ENCODE data around the gene JMJD8.
A peak's percentile ranks its signal among the peaks of the same experiment; 100 is the strongest.
"Not testable (repeated sequence)": the region's sequence is repeated elsewhere in the genome, so short reads cannot be mapped to it uniquely, and the experiment has no call there.

JMJD8 gene

DNA sequence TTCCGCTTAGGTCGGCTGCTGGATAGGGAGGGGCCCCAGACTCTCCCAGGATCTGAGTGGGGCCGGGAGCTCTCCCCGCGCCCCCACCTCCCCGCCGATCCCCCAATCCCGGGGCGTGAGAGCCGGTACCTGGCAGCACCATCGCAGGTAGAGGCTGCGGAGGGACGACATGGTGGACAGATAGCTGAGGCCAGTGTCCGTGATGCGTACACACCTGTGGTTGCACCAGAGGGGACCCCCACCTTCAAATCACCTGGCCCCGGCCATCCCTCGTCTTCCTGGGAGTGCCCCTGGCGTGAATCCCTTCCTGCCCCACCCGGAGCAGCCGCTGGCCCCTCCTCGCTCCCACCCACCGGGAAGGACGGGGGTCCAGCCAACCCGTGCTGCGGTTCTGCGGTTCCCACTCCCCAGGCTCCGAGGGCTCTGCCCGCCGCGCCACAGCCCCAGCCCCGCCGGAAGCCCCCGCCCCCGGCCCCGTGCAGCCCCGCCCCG is 10.8 kb upstream of the JMJD8 start:
- Histone ChIP-seq H3K27me3 (ENCODE audit: insufficient read depth, low read length) (peaks cover 87% of the 10 kb centered on the region), H3K27ac (ENCODE audit: low read depth, low read length) (no peak overlapping the region), H3K36me3 (ENCODE audit: insufficient read depth, low read length) (no peaks in the 10 kb centered on the region), H3K4me1 (ENCODE audit: insufficient read depth, low read length) (no peaks in the 10 kb centered on the region), H3K9me3 (ENCODE audit: insufficient read depth, low read depth, low read length) (no peaks in the 10 kb centered on the region), H3K9ac (ENCODE audit: low read depth, low read length) (no peak overlapping the region), H3K4me3 (ENCODE audit: low read length) (peak overlapping the region; percentile 56)
- WGBS: 4% methylated on average over 37 of the region's 37 CpGs

DNA sequence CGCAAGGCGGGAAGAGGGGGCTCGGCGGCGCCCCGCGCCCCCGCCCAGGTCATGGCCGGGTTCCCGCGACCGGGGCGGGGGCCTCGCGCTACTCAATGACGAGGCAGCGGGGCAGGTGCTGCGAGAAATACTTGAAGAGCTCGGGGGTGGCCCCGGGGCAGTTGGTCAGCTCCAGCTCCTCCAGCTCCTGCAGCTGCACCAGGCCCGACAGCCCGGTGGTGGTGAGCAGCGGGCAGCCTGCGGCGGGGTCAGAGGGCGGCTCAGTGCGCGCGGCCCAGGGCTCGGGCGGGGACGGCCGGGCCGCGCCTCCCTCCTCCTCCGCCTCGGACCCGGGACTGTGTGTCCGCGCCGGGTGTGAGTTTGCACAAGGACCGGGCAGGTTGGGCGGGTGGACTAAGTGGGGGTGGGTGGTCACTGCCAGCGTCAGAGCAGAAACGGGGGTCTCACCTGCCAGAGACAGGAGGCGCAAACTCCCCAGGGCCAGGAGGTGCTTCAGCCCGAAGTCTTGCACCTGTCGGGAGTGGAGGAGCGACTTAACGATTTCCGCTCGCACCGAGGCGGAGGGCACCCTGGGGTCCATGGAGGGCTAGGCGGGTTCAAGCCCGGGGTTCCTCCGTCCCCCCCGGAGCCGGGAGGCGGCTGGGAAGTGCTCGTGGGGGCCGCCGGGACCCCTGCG is 10.2 kb upstream of the JMJD8 start:
- 3% methylated on average over 64 of the region's 64 CpGs for WGBS
- Histone ChIP-seq H3K4me1 (ENCODE audit: insufficient read depth, low read length) (no peaks in the 10 kb centered on the region), H3K27me3 (ENCODE audit: insufficient read depth, low read length) (peaks cover 81% of the 10 kb centered on the region), H3K9ac (ENCODE audit: low read depth, low read length) (no peak overlapping the region), H3K9me3 (ENCODE audit: insufficient read depth, low read depth, low read length) (no peaks in the 10 kb centered on the region), H3K4me3 (ENCODE audit: low read length) (peak overlapping the region; percentile 56), H3K27ac (ENCODE audit: low read depth, low read length) (no peak overlapping the region), H3K36me3 (ENCODE audit: insufficient read depth, low read length) (no peaks in the 10 kb centered on the region)

DNA sequence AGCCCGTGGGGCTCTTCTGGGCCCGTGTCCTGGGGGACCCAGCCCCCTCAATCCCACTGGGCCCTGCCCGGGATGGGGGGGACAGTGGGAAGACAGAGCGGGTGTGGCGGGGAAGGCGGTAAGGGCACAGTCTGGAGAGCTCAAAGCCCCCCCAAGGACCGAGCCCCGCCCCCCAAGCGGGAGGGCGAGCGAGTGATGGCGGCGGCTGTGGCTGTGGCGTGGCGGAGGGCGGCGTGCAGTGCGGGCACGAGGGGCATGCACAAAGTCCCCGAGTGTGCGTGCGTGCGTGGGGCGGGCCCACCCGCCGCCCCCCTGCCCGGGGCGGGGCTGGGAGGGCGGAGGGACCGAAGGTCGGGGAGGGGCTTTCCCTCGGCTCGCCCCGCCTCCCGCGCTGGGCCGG is 9.6 kb upstream of the JMJD8 start:
- WGBS: 4% methylated on average over 37 of the region's 37 CpGs
- Histone ChIP-seq H3K4me3 (ENCODE audit: low read length) (peak overlapping the region; percentile 56), H3K36me3 (ENCODE audit: insufficient read depth, low read length) (no peaks in the 10 kb centered on the region), H3K9me3 (ENCODE audit: insufficient read depth, low read depth, low read length) (no peaks in the 10 kb centered on the region), H3K27me3 (ENCODE audit: insufficient read depth, low read length) (peaks cover 75% of the 10 kb centered on the region), H3K4me1 (ENCODE audit: insufficient read depth, low read length) (no peaks in the 10 kb centered on the region), H3K9ac (ENCODE audit: low read depth, low read length) (no peak overlapping the region; the same call in 1 of the 2 replicates), H3K27ac (ENCODE audit: low read depth, low read length) (no peak overlapping the region)

DNA sequence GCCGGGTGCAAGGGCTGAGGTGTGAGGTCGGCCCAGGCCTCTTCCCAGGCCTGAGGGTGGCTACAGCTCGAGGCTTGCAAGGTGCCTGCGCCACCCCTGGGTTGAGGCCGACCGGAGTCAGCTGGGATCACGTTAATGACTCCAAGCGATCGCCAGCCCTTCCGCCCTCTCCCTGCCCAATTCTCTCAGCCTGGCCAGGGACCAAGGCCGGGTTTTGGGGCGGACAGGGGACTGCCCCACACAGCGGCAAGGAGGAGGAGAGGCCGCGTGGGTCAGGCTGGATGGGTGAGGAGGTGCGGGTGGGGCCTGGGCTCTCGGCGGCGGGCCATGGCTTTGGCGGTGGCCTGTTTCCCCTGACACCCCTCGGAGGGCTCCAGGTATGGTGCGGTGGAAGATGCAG is 9.2 kb upstream of the JMJD8 start:
- no peaks in the 10 kb centered on the region for H3K4me1 ChIP-seq (ENCODE audit: insufficient read depth, low read length)
- H3K9me3 ChIP-seq (ENCODE audit: insufficient read depth, low read depth, low read length): no peaks in the 10 kb centered on the region
- H3K9ac ChIP-seq (ENCODE audit: low read depth, low read length): no peak overlapping the region; the same call in 1 of the 2 replicates
- H3K27ac ChIP-seq (ENCODE audit: low read depth, low read length): no peak overlapping the region
- peaks cover 71% of the 10 kb centered on the region for H3K27me3 ChIP-seq (ENCODE audit: insufficient read depth, low read length)
- 34% methylated on average over 22 of the region's 22 CpGs for WGBS
- peak overlapping the region; percentile 56 for H3K4me3 ChIP-seq (ENCODE audit: low read length)
- H3K36me3 ChIP-seq (ENCODE audit: insufficient read depth, low read length): no peaks in the 10 kb centered on the region

DNA sequence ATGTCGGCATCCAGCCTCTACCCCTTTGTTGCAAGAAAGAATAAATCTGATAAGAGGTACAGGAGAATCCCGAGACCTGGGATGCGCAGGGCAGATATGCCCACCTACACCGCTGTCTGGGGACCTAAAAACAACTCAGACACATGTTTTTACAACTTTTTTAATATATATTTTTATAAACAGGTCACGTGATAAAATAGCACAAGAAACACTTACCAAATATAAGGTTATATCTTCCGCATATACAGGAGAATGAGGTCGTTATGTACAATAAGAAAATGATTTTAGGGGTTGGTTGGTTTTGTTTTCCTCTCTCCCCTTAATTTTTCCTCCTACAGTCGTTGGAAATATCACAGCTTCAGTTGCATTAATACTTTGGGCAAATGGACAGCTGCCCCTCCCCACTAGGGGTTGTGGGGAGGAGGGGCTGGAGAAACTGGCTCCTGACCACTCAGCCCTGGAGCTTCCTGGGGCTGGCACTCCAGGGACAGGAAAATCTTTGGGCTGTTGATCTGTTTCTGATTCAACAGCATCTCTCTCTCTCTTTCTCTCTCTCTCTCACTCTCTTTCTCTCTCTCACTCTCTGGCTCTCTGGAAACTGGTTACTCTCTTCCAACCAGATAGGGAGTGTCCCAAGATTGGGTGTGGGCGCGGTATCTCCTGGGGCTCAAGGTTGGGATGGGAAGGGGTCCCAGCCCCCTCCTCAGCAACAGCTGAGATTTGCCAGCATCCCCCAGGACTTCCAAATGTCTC is 8.4 kb upstream of the JMJD8 start:
- Histone ChIP-seq H3K27ac (ENCODE audit: low read depth, low read length) (no peak overlapping the region), H3K9me3 (ENCODE audit: insufficient read depth, low read depth, low read length) (no peaks in the 10 kb centered on the region), H3K4me3 (ENCODE audit: low read length) (no peak overlapping the region), H3K9ac (ENCODE audit: low read depth, low read length) (no peak overlapping the region), H3K4me1 (ENCODE audit: insufficient read depth, low read length) (no peaks in the 10 kb centered on the region), H3K27me3 (ENCODE audit: insufficient read depth, low read length) (peaks cover 64% of the 10 kb centered on the region), H3K36me3 (ENCODE audit: insufficient read depth, low read length) (no peaks in the 10 kb centered on the region)
- 81% methylated on average over 6 of the region's 10 CpGs for WGBS

DNA sequence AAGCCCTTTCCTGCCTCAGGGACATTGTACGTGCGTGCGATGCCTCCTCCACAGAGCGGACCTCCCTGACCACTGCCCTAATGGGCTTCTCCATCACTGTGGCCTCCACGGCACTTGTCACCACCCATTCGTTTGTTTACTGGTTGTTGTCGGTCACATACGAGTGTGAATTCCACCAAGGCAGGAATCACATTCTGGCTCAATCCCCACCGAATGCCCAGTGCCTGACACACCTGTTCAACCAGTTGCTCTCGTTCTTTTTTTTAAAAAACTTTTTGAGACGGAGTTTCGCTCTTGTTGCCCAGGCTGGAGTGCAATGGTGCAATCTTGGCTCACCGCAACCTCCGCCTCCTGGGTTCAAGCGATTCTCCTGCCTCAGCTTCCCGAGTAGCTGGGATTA is 7.1 kb upstream of the JMJD8 start:
- not testable (repeated sequence) for H3K9me3 ChIP-seq (ENCODE audit: insufficient read depth, low read depth, low read length); H3K27ac ChIP-seq (ENCODE audit: low read depth, low read length); H3K4me1 ChIP-seq (ENCODE audit: insufficient read depth, low read length); H3K4me3 ChIP-seq (ENCODE audit: low read length); H3K9ac ChIP-seq (ENCODE audit: low read depth, low read length)
- WGBS: 91% methylated on average over 16 of the region's 16 CpGs
- H3K27me3 ChIP-seq (ENCODE audit: insufficient read depth, low read length): peaks cover 52% of the 10 kb centered on the region
- peaks cover 12% of the 10 kb centered on the region for H3K36me3 ChIP-seq (ENCODE audit: insufficient read depth, low read length)

DNA sequence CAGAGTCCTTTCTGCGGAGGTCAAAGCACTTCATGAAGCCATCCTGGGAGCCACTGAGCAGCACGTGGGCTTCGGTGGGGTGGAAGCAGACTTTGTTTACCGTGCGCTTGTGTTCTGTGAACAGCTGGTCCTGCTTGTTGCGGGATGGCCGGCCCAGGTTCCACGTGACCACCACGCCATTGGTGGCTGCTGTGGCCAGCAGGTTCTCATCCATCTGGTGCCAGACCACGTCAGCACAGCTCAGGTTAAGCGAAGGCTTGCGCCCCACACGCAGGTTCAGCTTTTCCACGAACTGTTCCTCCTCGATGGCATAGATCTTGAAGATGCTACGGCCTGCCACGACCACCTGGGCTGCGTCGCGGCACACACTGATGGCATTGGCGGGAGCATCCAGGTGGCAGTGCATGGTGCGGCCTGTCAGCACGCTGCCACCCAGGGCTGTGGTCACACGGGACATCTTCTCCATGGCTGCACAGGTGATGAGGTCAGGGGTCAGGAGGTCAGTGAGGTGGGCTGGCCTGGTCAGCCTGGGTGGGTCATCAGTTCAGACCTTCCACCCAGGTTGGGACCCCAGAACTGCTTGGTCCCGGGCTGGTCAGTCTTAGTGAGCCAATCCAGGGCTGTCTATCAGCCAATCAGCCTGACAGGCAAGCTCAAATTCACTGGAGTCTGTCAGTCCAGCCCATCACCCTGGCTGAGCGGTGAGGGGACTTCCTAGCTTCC is 5.2 kb upstream of the JMJD8 start:
- Histone ChIP-seq H3K4me1 (ENCODE audit: insufficient read depth, low read length) (no peaks in the 10 kb centered on the region), H3K36me3 (ENCODE audit: insufficient read depth, low read length) (peaks cover 19% of the 10 kb centered on the region), H3K9ac (ENCODE audit: low read depth, low read length) (peak overlapping the region; percentile 78), H3K9me3 (ENCODE audit: insufficient read depth, low read depth, low read length) (no peaks in the 10 kb centered on the region), H3K27ac (ENCODE audit: low read depth, low read length) (peak overlapping the region; percentile 72; the same call in 1 of the 2 replicates), H3K4me3 (ENCODE audit: low read length) (peak overlapping the region; percentile 73), H3K27me3 (ENCODE audit: insufficient read depth, low read length) (peaks cover 34% of the 10 kb centered on the region)
- 90% methylated on average over 26 of the region's 26 CpGs for WGBS

DNA sequence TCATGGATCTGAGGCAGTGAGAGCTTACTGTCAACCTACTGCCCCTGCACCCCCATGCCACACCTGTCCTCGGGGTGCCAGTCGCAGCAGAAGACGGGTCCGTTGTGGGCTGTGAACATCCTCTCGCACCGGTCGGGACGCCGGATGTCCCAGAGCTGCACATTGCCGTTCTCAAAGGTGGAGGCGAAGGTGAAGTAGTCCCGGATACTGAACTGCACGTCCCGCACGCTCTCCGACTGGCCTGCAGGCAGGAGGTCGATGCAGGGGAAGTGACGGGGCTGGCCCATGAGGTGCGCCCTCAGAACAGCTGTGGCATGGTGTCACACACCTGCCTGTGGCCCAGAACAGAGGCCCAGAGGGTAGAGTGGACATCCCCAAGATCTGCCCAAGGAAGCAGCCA is 3.4 kb upstream of the JMJD8 start:
- Histone ChIP-seq H3K36me3 (ENCODE audit: insufficient read depth, low read length) (peaks cover 27% of the 10 kb centered on the region), H3K9me3 (ENCODE audit: insufficient read depth, low read depth, low read length) (no peaks in the 10 kb centered on the region)

DNA sequence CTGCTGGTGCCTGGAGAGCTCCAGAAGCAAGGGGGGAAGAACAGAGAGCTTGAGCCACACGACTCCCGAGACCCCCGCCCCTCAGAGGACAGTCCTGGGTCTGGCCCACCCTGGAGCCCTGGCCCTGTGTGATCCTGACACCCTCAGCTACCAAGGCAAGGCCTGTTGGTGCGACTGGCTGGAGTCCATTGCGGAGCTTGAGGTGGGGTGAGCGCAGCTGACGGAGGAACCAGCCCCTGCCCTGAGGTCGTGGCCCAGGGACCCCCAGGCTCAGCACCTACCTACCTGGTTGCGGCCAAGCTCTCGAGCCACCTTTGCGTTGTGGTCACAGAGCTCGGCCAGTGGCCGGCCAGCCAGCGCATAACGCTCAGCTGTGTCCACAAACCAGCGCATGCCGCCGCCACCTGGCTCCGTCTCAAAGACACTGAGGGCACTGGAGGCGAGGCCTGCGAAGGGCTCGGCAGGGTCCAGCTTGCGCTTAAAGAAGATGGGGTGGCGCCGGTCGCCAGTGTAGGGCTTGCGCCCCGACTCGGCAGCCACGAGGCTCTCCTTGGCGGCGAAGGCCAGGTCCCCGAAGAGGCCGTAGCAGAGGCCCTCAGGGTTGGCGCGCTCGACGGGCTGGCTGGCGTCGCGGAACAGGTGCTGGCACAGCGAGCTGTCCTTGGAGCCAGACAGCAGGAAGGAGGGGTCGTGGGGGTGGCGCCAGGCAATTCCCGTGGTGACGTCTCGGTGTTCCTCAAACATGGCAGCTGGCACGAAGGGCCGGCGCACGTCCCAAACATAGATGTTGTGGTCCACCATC is 2.5 kb upstream of the JMJD8 start:
- peaks cover 7% of the 10 kb centered on the region for H3K27me3 ChIP-seq (ENCODE audit: insufficient read depth, low read length)
- no peak overlapping the region for H3K9ac ChIP-seq (ENCODE audit: low read depth, low read length)
- no peak overlapping the region for H3K4me3 ChIP-seq (ENCODE audit: low read length)
- peaks cover 5% of the 10 kb centered on the region; the same call in 1 of the 2 replicates for H3K4me1 ChIP-seq (ENCODE audit: insufficient read depth, low read length)
- no peaks in the 10 kb centered on the region for H3K9me3 ChIP-seq (ENCODE audit: insufficient read depth, low read depth, low read length)
- H3K27ac ChIP-seq (ENCODE audit: low read depth, low read length): no peak overlapping the region
- WGBS: 96% methylated on average over 51 of the region's 51 CpGs
- peaks cover 35% of the 10 kb centered on the region for H3K36me3 ChIP-seq (ENCODE audit: insufficient read depth, low read length)

More for the DNA sequence above, 3.4 kb upstream of the JMJD8 start:
- Histone ChIP-seq H3K4me1 (ENCODE audit: insufficient read depth, low read length) (peaks cover 5% of the 10 kb centered on the region; the same call in 1 of the 2 replicates), H3K9ac (ENCODE audit: low read depth, low read length) (no peak overlapping the region), H3K27ac (ENCODE audit: low read depth, low read length) (no peak overlapping the region), H3K4me3 (ENCODE audit: low read length) (no peak overlapping the region), H3K27me3 (ENCODE audit: insufficient read depth, low read length) (peaks cover 15% of the 10 kb centered on the region)
- WGBS: 93% methylated on average over 19 of the region's 19 CpGs

DNA sequence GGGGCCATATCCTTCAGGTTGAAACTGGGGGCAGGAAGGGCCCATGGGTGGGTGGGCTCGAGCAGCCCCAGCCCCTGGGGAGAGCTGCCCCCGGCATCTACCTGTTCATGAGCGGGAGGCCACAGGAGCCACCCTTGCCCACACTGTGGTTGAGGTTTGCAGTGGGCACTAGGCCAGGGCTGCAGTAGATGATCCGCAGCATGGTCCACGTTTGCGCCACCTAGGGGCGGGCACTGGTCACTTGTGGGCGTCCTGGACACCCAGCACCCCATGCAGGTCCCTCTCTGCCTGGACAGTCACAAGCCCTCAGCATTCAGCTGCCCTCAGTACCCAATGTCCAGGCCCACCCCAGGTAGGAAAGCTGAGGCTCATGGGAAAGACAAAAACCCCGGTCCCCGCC is 1.8 kb upstream of the JMJD8 start:
- Histone ChIP-seq H3K9ac (ENCODE audit: low read depth, low read length) (no peak overlapping the region), H3K4me3 (ENCODE audit: low read length) (no peak overlapping the region), H3K9me3 (ENCODE audit: insufficient read depth, low read depth, low read length) (no peaks in the 10 kb centered on the region), H3K27me3 (ENCODE audit: insufficient read depth, low read length) (peaks cover 3% of the 10 kb centered on the region), H3K36me3 (ENCODE audit: insufficient read depth, low read length) (peaks cover 40% of the 10 kb centered on the region), H3K4me1 (ENCODE audit: insufficient read depth, low read length) (peaks cover 10% of the 10 kb centered on the region; the same call in 1 of the 2 replicates), H3K27ac (ENCODE audit: low read depth, low read length) (no peak overlapping the region)
- WGBS: 84% methylated on average over 10 of the region's 10 CpGs
